NCI-H1105 treated with DMSO at 0.1 percent for 48 hours (cell line): ENCODE results near the gene PHC2.

Source experiments
- DNase-seq: peaks from one replicate; lab custom pipeline; 2025; lab: John Stamatoyannopoulos, UW

Gene PHC2

GRCh38 chr1:33331444-33332356 lies 99.2 kb downstream of the PHC2 start:
- no peak for DNase-seq

GRCh38 chr1:33330906-33331305 lies 100.0 kb downstream of the PHC2 start:
- no peak for DNase-seq

- no peak for DNase-seq
These were observed 100.5 kb downstream of the PHC2 start for GRCh38 chr1:33330361-33330890.

- no peak for DNase-seq
These were observed 101.1 kb downstream of the PHC2 start for GRCh38 chr1:33329600-33330305.

GRCh38 chr1:33328817-33329216 lies 102.1 kb downstream of the PHC2 start:
- no peak for DNase-seq

- peak; percentile 55 for DNase-seq
These were observed 103.1 kb downstream of the PHC2 start for GRCh38 chr1:33327587-33328325.

GRCh38 chr1:33326785-33327184 lies 104.1 kb downstream of the PHC2 start:
- DNase-seq, result no peak

GRCh38 chr1:33324677-33325575 lies 106.0 kb downstream of the PHC2 start:
- DNase-seq, result no peak

- no peak for DNase-seq
These were observed 107.0 kb downstream of the PHC2 start for GRCh38 chr1:33323663-33324477.

- no peak for DNase-seq
These were observed 107.9 kb downstream of the PHC2 start for GRCh38 chr1:33322870-33323585.

GRCh38 chr1:33322109-33322508 lies 108.8 kb downstream of the PHC2 start:
- no peak for DNase-seq

GRCh38 chr1:33321178-33321577 lies 109.7 kb downstream of the PHC2 start:
- DNase-seq, result no peak

GRCh38 chr1:33320619-33321165 lies 110.2 kb downstream of the PHC2 start, which contains the start of gene A3GALT2:
A3GALT2 (minus strand) TSS chr1:33321098; CDS start chr1:33321098, 0 bp downstream.
- no peak for DNase-seq

GRCh38 chr1:33319949-33320618 lies 110.8 kb downstream of the PHC2 start:
- no peak for DNase-seq

- no peak for DNase-seq
These were observed 111.5 kb downstream of the PHC2 start for GRCh38 chr1:33319186-33319948.

GRCh38 chr1:33317946-33318345 lies 112.9 kb downstream of the PHC2 start:
- no peak for DNase-seq

GRCh38 chr1:33317354-33317753 lies 113.5 kb downstream of the PHC2 start:
- no peak for DNase-seq

- no peak for DNase-seq
These were observed 114.3 kb downstream of the PHC2 start for GRCh38 chr1:33316601-33317000.
